NCI-H524 (cell line): ENCODE data around the gene CARD11.
A peak's percentile ranks its signal among the peaks of the same experiment; 100 is the strongest.

ENCODE experiments used
- DNase-seq, 2 experiments: peaks; one replicate each; lab custom pipeline; 2025; lab: John Stamatoyannopoulos, UW

Gene CARD11

DNA sequence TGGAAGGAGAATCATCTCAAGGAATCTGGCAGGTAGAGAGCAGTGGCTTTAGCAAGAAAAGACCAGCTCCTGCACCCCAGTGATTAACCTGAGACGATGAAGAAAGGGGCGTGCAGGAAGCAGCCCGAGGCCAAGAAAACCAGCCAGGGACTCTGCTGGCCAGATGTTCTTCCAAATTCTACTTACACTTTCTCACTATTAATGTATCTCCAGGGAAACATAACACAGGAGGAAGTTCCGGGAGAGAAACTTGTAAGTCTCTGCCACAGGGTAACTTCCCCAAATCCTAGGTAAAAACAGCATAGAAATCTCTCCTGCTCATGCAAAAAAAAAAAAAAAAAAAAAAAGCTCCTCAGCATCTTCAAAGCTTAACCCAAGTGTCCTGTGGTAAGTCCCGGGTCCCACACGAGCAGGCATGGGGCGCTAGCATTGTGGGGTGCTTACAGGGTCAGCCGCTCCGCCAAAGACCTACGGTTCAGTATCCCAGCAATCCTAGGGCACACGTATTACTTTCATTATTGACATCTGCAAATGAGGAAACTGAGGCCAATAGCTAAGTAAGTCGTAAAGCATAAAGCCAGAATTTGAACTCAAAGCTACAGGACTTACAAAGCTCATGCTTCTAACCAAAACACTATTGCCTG lies 102.3 kb downstream of the CARD11 start:
- no peak for DNase-seq

DNA sequence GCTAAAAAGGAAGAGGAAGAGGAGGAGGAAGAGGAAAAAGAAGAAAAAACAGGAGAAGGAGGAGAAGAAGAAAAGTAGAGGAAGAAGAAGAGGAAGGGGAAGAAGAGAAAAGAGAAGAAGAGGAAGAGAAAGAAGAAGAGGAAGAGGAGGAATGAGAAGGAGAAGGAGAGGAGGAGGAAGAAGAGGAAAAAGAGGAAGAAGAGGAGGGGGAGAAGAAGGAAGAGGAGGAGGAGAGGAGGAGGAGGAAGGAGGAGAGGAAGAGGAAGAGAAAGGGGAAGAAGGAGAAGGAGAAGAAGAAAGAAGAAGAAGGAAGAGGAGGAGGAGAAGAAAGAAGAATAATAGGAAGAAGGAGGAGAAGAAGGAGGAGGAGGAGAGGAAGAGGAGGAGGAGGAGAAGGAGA lies 103.2 kb downstream of the CARD11 start:
- DNase-seq: no peak

DNA sequence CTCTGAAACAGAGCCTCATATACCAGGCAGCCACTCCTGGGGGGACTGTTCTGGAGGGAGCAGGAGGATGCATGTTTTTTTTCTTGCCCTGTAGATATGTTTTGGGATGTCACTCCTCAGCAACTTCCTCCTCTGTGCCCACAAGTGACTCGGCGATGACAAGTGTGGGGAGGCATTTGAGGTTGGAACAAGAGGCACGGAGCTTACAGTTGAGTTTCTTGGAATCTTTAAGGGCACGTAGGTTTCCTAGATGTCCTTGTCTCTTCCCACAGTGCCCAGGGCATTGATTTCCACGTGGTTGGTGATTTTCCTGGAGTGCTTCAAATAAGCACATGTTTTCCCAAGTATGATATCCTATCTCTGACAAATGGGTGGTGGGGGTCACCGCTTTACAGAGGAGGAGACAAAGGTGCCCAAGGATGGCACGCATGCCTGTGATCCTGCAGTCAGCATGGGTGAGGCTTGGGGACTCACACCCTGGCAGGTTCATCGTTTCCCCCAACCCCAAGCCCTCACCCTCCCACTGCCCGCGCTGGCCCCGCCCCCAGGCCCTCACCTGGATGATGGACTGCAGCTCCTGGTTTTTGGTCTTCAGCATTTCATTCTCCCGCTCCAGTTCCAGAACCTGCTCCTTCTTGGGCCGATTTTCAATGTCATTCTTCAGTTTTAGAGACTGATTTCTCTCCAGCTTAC lies 104.3 kb downstream of the CARD11 start:
- DNase-seq: no peak

DNA sequence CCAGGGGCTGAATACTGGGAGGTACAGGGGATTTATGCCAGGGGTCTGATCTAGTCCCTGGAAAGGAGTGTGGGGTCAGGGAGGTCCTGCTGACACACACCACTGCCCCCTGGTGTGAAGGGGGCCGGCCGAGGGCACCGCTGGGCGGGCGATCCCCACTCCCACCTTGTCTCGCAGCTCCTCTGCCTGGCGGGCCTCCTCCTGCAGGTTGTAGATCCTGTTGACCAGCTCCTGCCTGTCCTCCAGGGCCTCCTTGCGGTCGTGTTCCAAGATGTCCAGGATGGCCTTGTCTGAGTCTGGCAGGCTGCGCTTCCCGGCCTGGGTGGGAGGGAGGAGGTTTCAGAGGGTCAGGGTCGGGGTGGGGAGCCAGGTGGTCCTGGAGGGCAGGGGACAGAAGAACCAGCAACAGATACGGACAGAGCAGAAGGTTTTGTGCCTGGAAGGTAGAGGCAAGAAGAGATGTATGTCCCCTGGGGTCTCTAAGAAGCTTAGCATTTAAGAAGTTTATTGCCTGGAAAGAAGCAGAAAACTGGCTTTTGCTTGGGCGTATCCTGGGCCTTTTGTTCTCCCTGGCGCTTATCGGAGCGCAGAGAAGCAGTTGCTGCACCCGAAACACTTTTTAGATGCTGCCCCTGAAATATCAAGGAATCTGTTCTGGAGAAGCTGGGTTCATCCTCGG lies 105.0 kb downstream of the CARD11 start:
- DNase-seq: no peak

DNA sequence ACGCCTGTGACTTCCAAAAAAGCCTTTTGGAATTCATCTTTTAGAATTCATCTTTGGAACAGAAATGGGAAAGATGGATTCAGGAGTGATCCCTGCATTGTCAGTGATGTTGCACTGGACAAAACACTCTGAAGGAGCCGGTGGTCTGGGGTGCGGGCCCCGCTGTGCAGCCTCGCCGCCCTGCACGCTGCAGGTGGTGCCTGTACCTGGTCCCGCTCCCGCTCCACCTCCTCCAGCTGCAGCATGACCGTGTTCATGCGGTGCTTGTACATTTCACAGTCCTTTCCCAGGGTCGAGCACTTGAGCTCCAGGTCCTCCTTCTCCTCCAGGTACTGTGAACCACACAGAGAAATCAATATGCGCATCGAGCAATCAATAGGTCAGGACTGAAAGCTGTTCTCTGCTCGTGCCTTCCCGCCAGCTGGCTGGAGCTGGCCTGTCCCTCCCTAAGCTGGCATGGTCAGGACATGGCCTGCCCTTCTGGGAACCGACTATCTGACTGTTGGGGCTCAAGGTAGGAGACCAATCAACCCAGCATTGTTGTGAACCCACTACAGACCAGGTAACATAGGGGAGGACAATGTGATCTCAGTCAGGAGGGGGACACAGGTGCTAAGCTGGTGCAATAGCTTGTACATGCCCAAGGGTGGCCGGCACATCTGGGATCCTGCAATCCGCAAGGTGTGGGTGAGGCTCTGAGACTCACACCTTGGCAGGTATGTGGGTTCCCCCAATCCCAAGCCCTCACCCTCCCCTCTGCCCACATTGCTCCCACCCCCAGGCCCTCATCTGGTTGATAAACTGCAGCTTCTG lies 105.8 kb downstream of the CARD11 start:
- DNase-seq: no peak

DNA sequence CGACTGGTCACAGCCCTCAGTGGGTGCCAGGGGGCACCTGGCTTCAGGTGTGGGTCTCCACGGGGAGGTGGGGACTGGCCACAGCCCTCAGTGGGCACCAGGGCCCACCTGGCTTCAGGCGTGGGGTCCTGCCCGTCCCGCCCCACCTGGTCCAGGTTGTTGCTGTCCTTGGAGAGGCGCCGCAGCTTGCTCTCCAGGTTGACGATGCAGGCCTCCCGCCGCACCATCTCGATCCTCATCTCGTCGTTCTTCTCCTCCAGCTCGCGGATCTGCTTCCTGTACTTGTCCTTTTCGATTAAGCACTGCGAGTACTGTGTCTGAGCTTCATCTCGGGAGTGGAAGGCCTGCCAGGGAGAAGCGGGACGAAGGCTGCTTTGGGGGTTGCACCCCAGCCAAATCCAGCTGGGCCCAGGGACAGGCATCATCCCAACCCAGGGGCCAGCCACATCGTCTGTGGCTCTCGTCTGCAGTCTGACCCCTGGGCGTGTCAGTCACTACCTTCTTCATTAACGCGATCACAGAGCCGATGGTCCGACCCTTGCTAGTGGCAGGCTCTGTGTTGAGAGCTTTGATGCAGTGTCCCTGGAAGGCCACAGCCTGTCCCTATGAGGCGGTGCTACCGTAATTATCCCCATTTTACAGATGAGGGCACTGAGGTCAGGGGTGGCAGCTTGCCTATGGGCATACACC lies 106.6 kb downstream of the CARD11 start:
- no peak for DNase-seq

DNA sequence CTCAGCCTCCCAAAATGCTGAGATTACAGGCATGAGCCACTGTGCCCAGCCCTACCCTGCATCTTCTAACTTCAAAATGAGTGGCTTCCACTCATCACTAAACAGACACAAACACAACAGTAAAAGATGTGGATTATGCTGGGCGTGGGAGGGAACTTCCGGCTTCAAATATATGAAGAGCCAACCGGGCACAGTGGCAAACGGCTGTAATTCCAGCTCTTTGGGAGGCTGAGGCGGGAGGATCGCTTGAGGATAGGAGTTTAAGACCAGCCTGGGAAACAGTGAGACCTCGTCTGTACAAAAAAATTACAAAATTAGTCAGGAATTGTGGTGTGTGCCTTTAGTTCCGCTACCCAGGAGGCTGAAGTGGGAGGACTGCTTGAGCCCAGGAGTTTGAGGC lies 107.4 kb downstream of the CARD11 start:
- DNase-seq: no peak

DNA sequence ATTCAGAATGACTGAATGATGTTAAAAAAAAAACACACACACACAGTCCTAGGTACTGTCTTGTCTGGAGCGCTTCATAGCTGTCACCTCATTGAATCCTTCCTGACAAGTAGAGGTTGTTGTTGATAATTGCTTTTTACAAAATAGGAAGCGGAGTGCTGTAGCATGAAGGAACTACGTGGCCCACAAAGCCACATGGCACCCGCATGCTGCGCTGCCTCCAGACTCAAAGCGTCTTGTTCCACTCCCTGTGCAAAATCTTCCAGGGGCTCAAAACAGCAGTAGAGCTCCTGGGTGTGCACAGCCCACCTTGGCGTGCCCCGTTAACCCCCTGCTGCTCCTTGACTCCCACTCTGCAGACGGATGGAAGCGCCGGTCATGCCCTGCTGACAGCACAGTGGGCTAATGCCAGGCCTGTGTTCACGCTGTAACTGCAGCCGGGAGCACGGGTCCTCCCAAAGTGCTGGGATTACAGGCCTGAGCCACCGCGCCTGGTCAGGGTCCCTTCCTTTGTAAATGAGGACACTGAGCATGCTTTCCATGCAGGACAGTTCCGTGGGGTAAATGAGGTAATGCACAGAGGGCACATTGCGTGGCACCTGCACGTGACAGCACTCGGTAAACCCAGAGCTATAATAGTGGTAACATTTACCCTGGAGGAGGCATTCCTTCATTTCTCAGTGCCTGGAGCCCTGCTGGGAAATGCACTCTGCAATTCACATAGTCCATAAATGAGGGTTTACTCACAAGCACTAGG lies 108.5 kb downstream of the CARD11 start:
- no peak for DNase-seq

DNA sequence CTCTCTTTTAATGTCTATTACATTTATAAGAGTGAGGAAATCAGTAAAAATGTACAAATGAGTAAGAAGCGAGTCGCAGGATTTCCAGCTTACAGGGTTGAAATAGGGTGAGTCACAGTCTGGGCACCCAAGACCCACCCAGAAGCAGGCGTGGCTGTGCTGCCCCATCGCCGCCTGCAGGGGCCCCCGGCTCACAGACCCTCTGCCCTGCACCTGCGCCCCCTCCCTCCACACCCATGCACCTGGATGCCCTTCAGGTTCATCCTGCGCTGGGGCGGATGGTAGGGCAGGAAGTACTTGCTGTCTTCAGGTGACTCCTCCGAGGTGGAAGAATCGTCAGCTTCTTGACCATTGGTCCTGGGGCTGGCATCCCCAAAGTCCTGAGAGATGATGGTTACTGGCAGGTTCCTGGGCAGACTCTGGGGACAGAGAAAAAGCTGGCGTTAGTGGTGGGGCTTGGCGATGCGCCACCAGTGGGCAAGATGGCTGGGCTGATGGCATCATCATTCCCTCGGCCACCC lies 109.4 kb downstream of the CARD11 start:
- DNase-seq: no peak

DNA sequence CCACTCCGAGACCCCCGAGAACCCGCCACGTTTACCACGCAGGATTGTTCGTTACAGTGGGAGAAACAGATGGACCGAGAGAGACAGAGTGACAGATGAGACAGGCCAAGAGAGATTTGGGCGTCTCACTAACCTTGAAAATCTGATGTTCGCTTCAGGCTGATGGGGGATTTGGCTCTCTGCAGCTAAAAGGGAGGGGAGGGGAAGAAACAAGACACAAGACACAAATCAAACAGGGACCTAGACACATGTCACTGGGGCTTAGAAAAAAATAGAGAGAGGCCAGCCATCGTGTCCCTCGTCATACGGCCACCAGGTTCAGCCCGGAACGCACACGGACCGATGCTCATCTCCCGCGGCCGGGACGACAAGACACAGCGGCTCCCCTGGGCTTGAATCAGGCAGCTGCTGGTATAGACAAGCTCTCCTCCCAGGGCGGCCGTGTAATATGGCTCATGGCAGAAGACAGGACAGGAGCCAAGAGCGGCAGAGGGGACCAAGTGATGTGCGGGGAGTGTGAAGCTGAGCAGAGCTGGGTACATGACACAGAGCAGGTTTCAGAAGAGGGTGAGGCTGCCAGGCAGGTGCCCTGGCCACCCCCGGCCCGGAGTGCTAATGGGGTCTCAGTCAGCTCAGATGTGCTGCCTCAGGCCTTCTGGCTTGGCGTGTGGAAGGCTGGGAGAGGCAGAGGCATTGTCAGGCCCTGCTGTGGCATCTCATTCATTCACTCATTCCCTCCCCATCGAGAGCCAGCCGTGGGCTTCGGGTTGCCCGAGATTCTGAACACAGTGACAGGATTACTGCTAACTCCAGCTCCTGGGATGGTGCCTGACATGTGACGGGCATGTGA lies 111.0 kb downstream of the CARD11 start:
- DNase-seq: peak in 1 of 2 experiments; percentile 33

DNA sequence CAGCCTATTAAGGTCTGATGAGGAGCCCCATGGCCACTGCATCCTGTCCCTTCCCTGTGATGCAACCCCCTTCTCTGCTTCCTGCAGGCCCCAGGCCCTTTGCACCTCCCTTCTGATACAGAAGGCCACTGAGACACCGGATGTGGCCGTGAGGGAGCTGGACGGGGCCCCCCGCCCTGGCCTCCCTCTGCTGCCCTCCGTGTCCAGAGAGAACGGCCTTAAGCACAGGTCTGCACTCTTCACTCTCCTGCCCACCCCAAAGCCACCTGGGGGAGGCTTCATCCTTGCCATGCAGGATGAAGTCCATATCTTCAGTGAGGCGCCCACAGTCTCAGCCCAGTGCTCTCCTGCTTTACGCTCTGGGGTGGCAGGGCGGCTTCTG lies 112.6 kb downstream of the CARD11 start:
- no peak for DNase-seq

DNA sequence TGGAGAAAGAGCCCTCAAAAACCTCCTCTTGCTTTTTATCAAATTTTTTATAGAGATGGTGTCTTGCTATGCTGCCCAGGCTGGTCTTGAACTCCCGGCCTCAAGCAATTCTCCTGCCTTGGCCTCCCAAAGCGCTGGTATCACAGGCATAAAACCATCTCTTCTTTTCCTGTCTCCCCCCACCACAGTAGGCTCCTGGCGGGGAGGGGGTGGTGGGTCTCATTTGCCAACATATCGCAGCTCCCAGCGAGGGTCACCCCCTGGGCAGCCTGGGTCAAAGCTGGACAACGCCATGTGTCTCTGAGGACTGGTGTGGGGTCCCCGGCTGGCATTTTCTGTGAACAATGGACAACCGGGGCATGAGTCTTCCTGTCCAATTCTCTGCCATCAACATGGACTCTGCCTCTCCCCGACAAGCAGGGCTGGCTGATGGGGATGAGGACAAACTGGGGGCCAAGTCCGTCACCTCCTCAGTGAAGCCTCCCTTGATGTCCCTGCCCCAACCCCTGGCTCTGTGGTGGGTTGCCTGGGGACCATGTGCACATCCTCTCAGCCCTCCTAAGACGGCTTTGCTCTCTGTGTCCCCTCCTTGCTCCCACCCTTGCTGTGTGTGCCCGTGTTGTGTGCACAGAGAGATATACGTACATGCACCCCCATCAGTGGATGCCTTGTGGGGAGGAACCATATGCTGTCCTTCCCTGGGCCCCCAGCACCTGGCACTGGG lies 113.2 kb downstream of the CARD11 start:
- DNase-seq: no peak

DNA sequence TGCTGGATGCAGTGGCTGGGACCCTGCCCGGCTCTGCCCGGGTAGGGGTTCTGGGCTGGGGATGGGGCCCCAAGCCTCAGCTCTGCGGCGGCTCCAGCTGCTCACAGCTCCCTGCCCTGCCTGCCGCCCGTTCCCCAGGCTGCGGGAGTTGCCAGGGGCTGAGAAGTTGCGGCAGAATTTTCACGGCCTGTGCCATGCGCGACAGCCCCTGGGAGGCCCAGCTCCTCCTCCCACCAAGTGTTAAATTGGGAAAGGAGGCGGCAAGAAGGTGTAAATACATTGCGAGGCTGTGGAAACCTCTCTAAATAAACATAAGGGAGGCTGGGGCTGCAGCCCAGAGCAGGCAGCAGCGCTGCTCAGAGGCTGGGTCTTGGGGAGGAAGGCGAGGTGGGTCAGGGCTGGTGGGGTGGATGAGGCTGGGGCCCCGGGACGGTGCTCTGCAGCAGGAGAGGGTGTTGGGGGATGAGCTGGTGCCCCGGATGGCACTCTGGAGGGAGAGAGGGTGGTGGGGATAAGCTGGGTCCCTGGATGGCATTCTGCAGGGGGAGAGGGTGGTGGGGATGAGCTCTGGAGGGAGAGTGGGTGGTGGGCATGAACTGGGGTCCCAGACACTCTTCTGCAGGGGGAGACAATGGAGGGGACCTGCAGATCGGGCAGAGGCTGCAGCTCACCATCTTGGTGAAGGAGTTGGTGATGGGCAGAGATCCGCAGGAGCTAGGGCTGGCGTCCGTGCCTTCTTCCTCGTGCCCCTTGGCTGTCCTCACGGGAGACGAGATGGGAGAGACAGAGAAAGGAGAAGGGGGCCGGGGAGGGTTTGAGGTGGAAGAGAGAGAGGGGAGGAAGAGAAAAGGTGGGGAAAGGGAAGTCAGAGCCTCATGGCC lies 114.1 kb downstream of the CARD11 start:
- DNase-seq: no peak

DNA sequence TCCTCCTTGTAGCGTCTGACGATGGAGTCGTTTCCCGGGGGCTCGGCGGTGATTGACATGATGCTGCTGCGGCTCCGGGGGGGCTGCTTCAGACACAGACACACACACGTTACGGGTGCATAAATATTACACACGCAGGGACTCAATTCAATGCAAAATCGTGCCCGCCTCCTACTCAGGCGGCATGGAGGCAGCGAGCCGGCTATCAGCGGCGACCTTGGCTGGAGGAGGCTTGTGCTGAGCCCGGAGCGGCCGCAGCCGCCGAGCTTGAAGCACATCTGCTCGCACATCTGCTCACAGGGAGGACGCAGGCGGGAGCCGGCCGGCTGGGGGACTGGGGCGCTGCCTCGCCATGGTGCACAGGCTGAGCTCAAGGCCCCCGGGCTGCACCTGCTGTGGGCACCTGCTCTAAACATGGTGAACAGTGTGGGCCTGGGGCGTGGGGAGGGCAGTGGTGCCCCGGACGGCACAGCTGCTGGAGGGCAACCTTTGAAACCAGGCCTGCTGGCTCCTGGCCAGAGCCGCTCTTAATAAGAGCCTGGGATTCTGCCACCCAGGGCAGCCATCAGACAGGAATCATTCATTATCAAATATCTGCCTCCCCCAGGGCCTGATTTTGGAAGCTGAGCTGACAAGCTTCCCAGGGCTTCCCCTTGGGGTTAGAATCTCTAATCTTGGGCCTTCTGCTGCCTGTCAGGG lies 114.9 kb downstream of the CARD11 start:
- DNase-seq: peak in 1 of 2 experiments; percentile 68

DNA sequence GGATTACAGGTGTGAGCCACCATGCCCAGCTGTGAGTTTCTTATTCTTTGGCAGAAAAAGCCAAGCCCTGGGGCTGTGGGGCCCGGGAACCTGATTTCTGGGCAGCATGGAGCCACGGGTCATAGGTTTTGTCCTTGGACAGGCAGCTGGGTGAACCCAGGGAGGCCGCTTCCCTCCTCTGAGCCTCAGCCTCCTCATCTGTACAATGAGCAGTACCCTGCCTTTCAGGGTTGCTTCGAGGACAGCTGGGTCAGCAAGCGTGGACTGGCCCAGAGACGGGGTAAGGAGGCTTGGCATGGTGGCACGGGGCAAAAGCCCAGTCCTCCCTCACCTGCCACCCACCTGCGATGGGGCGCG lies 115.4 kb downstream of the CARD11 start:
- no peak for DNase-seq

DNA sequence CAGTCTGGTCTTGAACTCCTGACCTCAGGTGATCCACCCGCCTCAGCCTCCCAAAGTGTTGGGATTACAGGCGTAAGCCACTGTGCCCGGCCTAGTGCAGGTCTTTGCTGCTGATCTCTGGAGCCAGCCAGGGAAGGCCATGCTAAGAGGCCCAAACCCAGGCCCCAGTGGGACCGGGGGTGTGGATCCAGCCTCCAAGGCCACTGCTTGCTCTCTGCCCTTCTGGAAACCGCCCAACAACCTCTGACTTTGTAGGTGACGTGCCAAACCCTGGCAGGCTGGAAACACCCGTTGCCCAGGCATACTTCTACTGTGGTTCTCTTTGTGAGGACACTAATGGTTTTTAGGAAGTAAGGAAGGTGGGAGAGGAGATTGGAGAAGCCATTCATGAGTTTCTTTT lies 116.1 kb downstream of the CARD11 start:
- DNase-seq: no peak

DNA sequence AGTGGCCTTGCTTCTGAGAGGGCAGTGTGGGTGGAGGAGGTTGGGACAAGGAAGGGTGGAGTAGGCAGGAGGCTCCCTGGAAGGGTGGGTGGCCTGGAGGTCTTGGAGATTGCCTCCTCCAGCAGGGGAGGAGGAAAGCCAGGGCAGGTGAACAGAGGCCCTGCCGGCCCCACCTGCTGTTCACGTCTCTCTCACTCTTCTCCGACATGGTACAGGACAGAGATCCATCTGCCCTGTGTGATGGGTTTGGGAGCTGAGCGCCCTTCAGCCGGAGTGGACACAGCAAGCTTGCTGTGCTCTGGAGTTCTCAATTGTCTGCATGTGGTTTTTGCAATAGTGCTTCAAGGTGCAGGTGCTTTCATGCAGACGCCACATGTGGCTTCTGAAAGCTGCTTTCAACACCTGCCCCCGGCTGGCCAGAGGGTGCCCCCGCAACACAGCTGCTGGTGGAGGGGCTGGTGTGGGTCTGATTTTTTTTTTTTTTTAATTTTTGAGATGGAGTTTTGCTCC lies 116.7 kb downstream of the CARD11 start:
- no peak for DNase-seq
